Measurements from ENCODE around the gene ACTL7B.
"Not testable (repeated sequence)": the region's sequence is repeated elsewhere in the genome, so short reads cannot be mapped to it uniquely, and the experiment has no call there.

The ACTL7B gene

GRCh38 chr9:108845947-108846346 lies 9.8 kb downstream of the ACTL7B start:
- DNase-seq (ENCODE audit: low read depth in 3 of 3, low spot score in 1 of 3): no peak

- DNase-seq (ENCODE audit: low read depth in 3 of 3, low spot score in 1 of 3): no peak
These were observed 10.3 kb downstream of the ACTL7B start for GRCh38 chr9:108845507-108845906.

DNA sequence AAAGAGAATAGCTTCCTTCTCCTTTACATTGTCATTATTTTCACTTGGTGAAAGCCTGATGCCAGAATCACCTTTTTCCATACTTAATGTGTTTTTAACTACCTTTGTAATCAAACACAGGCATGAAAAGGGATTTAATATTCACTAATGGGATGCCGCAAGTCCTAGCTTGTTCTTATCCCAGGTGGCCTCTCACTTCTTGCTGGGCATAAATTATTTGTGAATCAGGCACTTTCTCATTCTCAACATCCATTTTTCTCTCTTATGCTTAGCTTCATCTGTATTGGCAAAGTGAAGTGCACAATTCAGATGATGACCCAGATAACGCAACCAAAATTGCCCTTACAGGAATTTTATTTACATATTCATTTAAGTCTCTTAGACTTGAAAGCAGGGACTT lies 10.9 kb downstream of the ACTL7B start:
- no peak for DNase-seq (ENCODE audit: low read depth in 3 of 3, low spot score in 1 of 3)

DNA sequence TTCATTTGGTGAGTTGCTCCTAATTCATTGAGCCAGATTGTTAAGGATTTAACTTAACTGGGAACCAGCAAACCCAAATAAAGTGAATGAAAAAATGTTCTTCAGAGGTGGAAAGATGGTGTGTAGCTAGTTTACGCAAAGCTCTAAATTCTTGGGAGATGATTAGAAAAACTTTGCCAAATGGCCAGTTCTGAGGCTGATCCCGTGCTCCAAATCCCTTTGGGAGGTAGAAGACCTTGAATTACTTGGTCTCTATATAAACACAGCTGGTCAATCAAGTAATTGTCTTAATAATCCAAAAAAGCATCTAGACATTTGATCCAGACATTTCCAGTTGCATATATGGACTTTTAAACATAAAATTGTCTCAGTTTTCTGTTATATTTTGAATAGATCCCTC lies 11.4 kb downstream of the ACTL7B start:
- no peak for DNase-seq (ENCODE audit: low read depth in 3 of 3, low spot score in 1 of 3)

GRCh38 chr9:108842610-108843295 lies 13.0 kb downstream of the ACTL7B start:
- no peak for DNase-seq (ENCODE audit: low read depth in 3 of 3, low spot score in 1 of 3)

DNA sequence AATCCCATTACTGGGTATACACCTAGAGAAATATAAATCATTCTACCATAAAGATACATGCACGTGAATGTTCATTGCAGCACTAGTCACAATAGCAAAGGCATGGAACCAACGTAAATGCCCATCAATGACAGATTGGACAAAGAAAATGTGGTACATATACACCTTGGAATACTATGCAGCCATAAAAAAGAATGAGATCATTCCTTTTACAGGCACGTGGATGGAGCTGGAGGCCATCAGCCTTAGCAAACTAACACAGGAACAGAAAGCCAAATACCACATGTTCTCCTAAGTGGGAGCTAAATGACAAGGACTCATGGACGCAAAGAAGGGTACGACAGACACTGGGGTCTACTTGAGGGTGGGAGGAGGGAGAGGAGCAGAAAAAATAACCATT lies 16.2 kb downstream of the ACTL7B start:
- DNase-seq (ENCODE audit: low read depth in 3 of 3, low spot score in 1 of 3): not testable (repeated sequence)

DNA sequence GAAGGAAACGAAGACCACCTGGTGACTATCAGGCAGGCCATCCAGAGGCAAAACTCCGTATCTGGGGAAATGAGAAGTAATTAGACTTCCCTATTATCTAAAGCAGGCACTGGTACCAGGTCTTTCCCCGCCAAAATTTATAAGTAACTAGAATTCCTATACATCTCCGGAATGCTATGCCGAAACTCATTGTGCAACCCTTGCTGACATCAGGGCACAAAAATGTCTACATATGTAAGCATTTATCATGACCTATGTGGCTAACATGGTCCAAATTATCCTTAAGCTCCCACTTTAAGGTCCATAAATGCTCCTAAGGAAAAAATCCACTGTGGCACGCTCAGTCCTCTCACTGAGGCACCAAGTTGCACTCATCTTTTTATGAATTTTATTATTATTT lies 17.8 kb downstream of the ACTL7B start:
- no peak for DNase-seq (ENCODE audit: low read depth in 3 of 3, low spot score in 1 of 3)

- DNase-seq (ENCODE audit: low read depth in 3 of 3, low spot score in 1 of 3): no peak
These were observed 18.3 kb downstream of the ACTL7B start for GRCh38 chr9:108837530-108837929.

GRCh38 chr9:108836781-108837180 lies 19.0 kb downstream of the ACTL7B start:
- DNase-seq (ENCODE audit: low read depth in 3 of 3, low spot score in 1 of 3): no peak

DNA sequence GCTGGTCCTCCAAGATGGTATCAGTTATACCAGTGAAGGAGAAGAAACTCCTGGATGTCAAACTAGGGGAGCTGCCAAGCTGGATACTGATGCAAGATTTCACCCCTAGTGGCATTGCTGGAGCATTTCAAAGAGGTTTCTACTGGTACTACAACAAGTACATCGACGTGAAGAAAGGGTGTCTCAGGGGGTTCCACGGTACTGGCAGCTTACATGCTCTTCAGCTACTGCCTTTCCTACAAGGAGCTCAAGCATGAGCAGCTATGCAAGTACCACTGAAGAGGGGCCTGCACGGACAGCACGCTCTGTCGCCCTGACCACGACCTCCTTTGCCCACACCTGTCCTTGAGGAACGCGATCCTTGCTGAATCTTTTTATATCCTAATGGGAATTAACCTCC lies 19.5 kb downstream of the ACTL7B start:
- DNase-seq (ENCODE audit: low read depth in 3 of 3, low spot score in 1 of 3): no peak

DNA sequence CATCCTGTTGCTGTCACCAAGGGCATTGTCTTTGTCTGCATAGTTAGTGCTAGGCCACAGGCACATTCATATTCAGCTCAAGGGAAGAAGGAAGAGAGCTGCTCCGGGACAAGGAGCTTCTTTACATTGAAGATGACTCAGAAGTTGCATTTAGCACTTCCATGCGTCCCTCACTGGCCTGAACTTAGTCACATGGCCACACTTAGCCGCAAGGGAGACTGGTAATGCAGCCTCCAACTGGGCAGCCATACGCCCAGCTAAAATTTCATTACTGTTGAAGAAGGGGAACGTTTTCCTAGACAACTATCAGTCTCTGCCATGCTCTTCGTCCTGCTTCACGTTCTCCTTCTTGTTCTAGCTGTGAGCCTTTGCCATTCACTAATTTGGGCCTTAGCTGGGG lies 20.0 kb downstream of the ACTL7B start:
- DNase-seq (ENCODE audit: low read depth in 3 of 3, low spot score in 1 of 3): no peak

- no peak for DNase-seq (ENCODE audit: low read depth in 3 of 3, low spot score in 1 of 3)
These were observed 20.7 kb downstream of the ACTL7B start for GRCh38 chr9:108834959-108835665.

DNA sequence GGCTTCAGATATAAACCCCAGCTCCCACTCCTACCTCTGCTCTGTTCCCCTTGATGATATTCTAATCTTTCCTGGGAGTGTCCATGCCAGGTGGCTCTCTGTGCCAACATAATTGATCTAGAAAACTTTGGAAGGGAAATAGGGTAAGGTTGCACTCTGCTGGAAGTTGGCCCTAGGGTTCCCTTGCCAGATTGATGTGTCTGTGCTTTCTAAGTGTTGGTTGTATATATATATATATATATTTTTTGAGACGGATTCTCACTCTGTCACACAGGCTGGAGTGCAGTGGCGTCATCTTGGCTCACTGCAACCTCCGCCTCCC lies 23.6 kb downstream of the ACTL7B start:
- no peak for DNase-seq (ENCODE audit: low read depth in 3 of 3, low spot score in 1 of 3)

DNA sequence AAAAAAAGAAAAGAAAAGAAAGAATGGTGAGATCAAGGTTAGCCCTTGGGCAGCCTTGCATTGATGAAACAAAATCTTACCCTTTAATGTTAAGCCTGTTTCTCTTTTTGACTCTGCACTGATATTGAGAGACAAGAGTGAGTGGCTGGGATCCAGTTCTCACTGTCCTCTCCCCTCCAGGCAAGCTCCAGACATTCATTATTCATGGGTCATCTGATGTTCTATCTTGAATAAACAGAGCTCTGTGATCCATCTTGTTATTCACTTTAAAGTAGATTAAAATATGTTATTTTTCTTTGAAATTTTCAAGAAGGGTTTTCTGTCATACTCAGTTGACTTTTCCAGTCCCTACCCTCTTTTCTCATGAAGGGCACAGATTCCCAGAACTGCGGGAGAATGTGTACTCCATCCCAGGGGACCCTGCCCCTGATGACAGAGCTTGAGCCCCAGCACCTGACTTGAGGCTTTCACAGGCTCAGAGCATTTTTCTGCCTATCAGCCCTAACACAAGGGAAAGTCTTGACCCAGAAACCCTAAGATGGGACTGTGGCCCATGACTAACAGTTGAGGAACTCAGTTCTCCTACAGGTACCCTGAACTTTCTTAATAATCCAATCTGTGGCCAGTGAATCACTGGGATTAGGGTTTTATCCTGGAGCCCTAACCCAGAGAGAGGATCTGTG lies 24.1 kb downstream of the ACTL7B start:
- DNase-seq (ENCODE audit: low read depth in 3 of 3, low spot score in 1 of 3): no peak

DNA sequence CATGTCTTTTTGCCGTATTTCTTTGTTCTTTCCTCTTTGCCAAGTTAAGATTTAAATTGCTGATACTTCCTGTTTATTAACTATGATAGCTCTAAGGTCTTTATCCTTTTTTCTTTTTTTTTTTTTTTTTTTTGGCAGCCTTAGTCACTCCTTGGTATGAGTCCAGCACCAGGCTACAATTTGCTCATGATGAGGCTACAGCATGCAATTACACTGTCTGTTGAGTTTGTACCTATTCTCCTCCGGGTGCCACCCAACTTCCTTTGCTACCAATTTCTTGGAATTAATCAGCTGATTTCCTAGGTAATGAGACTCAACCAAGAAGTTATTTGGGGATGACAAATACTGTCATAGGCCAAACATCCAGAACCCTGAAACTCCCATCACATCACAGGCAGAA lies 25.5 kb downstream of the ACTL7B start:
- DNase-seq (ENCODE audit: low read depth in 3 of 3, low spot score in 1 of 3): no peak

DNA sequence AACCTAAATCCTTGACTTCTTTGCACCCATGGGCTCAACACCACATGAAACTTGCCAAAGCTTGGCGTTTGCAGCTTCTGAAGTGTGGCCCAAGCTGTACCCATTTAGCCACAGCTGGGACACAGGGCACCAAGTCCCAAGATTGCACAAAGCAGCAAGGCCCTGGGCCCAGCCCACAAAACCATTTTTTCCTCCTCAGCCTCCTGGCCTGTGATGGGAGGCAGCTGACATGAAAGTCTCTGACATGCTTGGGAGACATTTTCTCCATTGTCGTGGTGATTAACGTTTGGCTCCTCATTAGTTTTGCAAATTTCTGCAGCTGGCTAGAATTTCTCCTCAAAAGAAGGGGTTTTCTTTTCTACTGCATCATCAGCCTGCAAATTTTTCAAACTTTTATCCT lies 32.0 kb downstream of the ACTL7B start:
- no peak for DNase-seq (ENCODE audit: low read depth in 3 of 3, low spot score in 1 of 3)

- DNase-seq (ENCODE audit: low read depth in 3 of 3, low spot score in 1 of 3): no peak
These were observed 39.7 kb downstream of the ACTL7B start for GRCh38 chr9:108816037-108816436.

GRCh38 chr9:108815156-108815555 lies 40.6 kb downstream of the ACTL7B start:
- DNase-seq (ENCODE audit: low read depth in 3 of 3, low spot score in 1 of 3): no peak

- DNase-seq (ENCODE audit: low read depth in 3 of 3, low spot score in 1 of 3): no peak
These were observed 41.7 kb downstream of the ACTL7B start for GRCh38 chr9:108813951-108814601.

DNA sequence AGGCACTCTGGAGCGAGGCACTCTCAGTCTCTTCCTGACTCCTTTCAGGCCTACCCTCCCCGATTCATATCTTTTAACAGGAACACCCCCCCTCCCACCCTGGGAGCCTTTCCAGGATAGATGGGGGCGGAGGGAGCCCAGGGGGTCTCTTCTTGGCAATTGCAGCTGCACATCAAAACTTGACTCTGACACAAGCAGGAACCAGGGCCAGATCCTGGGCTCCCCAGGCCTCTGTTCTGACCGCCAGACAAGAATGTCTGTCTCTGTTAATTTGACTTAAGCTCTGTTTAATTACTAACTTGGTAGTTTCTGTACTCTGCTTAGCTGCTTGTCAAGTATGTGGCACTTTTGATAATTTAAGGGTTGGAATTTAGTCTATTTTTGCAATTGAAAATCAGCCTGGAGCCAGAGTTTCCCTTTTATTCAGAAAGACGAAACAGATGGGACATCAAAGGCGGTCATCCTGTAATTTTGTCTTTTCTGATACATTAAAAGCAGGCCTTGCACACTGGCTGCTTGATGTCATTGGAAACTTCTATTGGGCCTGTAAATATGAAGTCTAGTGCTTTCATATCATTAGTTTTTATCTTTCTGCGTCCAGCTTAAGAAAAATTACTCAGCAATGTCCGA lies 43.3 kb downstream of the ACTL7B start:
- DNase-seq (ENCODE audit: low read depth in 3 of 3, low spot score in 1 of 3): no peak

- DNase-seq (ENCODE audit: low read depth in 3 of 3, low spot score in 1 of 3): no peak
These were observed 43.8 kb downstream of the ACTL7B start for GRCh38 chr9:108811944-108812343.

GRCh38 chr9:108809269-108809668 lies 46.5 kb downstream of the ACTL7B start:
- no peak for DNase-seq (ENCODE audit: low read depth in 3 of 3, low spot score in 1 of 3)
